ENCODE results near the gene MRS2. TPM values are rescaled to one million over a fixed set of nuclear protein-coding genes. Genes with fewer than 3 reads are reported as not detected.
"Not testable (repeated sequence)": the region's sequence is repeated elsewhere in the genome, so short reads cannot be mapped to it uniquely, and the experiment has no call there.

The MRS2 gene
- total RNA-seq, 1 experiment from 2014 or later = 19.8 TPM

GRCh38 chr6:24381476-24382219 is 21.1 kb upstream of the MRS2 start:
- H3K79me2 ChIP-seq (ENCODE audit: low read length) = no peaks in the 10 kb centered on the region
- no peak overlapping the region; the same call in 1 of the 2 replicates for H3K27ac ChIP-seq (ENCODE audit: low read length)
- H4K20me1 ChIP-seq (ENCODE audit: low read length) = no peaks in the 10 kb centered on the region
- no peak overlapping the region for H2AFZ ChIP-seq (ENCODE audit: low read length)
- no peaks in the 10 kb centered on the region for H3K36me3 ChIP-seq (ENCODE audit: low read depth, low read length)
- H3K27me3 ChIP-seq (ENCODE audit: low read length) = no peaks in the 10 kb centered on the region
- H3K4me1 ChIP-seq (ENCODE audit: insufficient read depth, low read length) = peaks cover 18% of the 10 kb centered on the region
- intact Hi-C loops (cut with micrococcal nuclease) = loop anchor here (2.0 to 10.0 kb wide), 3 partner anchors 13 to 317 kb away; no protein-coding TSS in a partner anchor
- TSS peak; percentile 57 for BruUV-seq (replicated peaks)
- no peak overlapping the region; the same call in 1 of the 2 replicates for H3K4me3 ChIP-seq (ENCODE audit: low read length)
- POLR2A ChIA-PET (ENCODE audit: unreplicated experiment) = no interaction called here
- no peaks in the 10 kb centered on the region for H3F3A ChIP-seq (ENCODE audit: low read length, unreplicated experiment)
- H3K9ac ChIP-seq (ENCODE audit: low read length) = no peak overlapping the region
- no peak for DNase-seq
- H3K4me2 ChIP-seq (ENCODE audit: low read length) = peak overlapping the region; percentile 64
- TF ChIP-seq EZH2 (IDR thresholded peaks at IDR 0.05; ENCODE audit: low read length, unreplicated experiment) (no peak), EZH2phosphoT487 (IDR thresholded peaks at IDR 0.05; ENCODE audit: borderline replicate concordance, low read length) (no peak), CTCF (conservative IDR thresholded peaks at IDR 0.05; ENCODE audit: low read depth, low read length) (no peak)
- H3K9me3 ChIP-seq (ENCODE audit: low read length) = no peaks in the 10 kb centered on the region
- CTCF ChIA-PET = no interaction called here
- peak; percentile 35 for ATAC-seq
- H3K9me2 ChIP-seq (replicated peaks; ENCODE audit: low read length) = no peaks in the 10 kb centered on the region

- DNase-seq = peak; percentile 68
These were observed 20.6 kb upstream of the MRS2 start for GRCh38 chr6:24382220-24382540.

GRCh38 chr6:24382891-24383494 is 19.7 kb upstream of the MRS2 start:
- Histone ChIP-seq H3K4me1 (ENCODE audit: insufficient read depth, low read length) (peaks cover 18% of the 10 kb centered on the region), H3K27ac (ENCODE audit: low read length) (peak overlapping the region; percentile 8; the same call in 1 of the 2 replicates), H3K4me2 (ENCODE audit: low read length) (peak overlapping the region; percentile 64)
- CTCF ChIA-PET; H2AFZ ChIP-seq (ENCODE audit: low read length); H3K27me3 ChIP-seq (ENCODE audit: low read length); H3F3A ChIP-seq (ENCODE audit: low read length, unreplicated experiment); BruUV-seq (replicated peaks); H3K36me3 ChIP-seq (ENCODE audit: low read depth, low read length); H3K79me2 ChIP-seq (ENCODE audit: low read length); DNase-seq; H4K20me1 ChIP-seq (ENCODE audit: low read length); H3K9me2 ChIP-seq (replicated peaks; ENCODE audit: low read length); H3K4me3 ChIP-seq (ENCODE audit: low read length); H3K9me3 ChIP-seq (ENCODE audit: low read length); POLR2A ChIA-PET (ENCODE audit: unreplicated experiment); H3K9ac ChIP-seq (ENCODE audit: low read length); ATAC-seq: not testable (repeated sequence)
- intact Hi-C loops (cut with micrococcal nuclease) = loop anchor here (2.0 to 10.0 kb wide), 3 partner anchors 14 to 318 kb away; no protein-coding TSS in a partner anchor

More at GRCh38 chr6:24382220-24382540, 20.6 kb upstream of the MRS2 start:
- Histone ChIP-seq H3K36me3 (ENCODE audit: low read depth, low read length) (no peaks in the 10 kb centered on the region), H3K79me2 (ENCODE audit: low read length) (no peaks in the 10 kb centered on the region), H3K4me2 (ENCODE audit: low read length) (peak overlapping the region; percentile 64), H3K4me3 (ENCODE audit: low read length) (no peak overlapping the region; the same call in 1 of the 2 replicates), H3K4me1 (ENCODE audit: insufficient read depth, low read length) (peaks cover 18% of the 10 kb centered on the region), H3F3A (ENCODE audit: low read length, unreplicated experiment) (no peaks in the 10 kb centered on the region), H2AFZ (ENCODE audit: low read length) (no peak overlapping the region), H4K20me1 (ENCODE audit: low read length) (no peaks in the 10 kb centered on the region), H3K9ac (ENCODE audit: low read length) (no peak overlapping the region), H3K27ac (ENCODE audit: low read length) (peak overlapping the region; percentile 8; the same call in 1 of the 2 replicates), H3K27me3 (ENCODE audit: low read length) (no peaks in the 10 kb centered on the region), H3K9me2 (replicated peaks; ENCODE audit: low read length) (no peaks in the 10 kb centered on the region), H3K9me3 (ENCODE audit: low read length) (no peaks in the 10 kb centered on the region)
- peak; percentile 92 for ATAC-seq
- BruUV-seq (replicated peaks) = no TSS peak
- ChIA-PET CTCF (interaction anchor here (0.6 kb wide), 1 partner anchor 1503 kb away, joined by 3 read pairs; no protein-coding TSS in a partner anchor), POLR2A (ENCODE audit: unreplicated experiment) (no interaction called here)
- intact Hi-C loops (cut with micrococcal nuclease) = loop anchor here (2.0 to 10.0 kb wide), 3 partner anchors 13 to 317 kb away; no protein-coding TSS in a partner anchor
- TF ChIP-seq EZH2phosphoT487 (IDR thresholded peaks at IDR 0.05; ENCODE audit: borderline replicate concordance, low read length) (no peak), CTCF (conservative IDR thresholded peaks at IDR 0.05; ENCODE audit: low read depth, low read length) (no peak), EZH2 (IDR thresholded peaks at IDR 0.05; ENCODE audit: low read length, unreplicated experiment) (no peak)

GRCh38 chr6:24384369-24385130 is 18.2 kb upstream of the MRS2 start:
- H3K27ac ChIP-seq (ENCODE audit: low read length); H3K4me2 ChIP-seq (ENCODE audit: low read length); H3K9ac ChIP-seq (ENCODE audit: low read length); H2AFZ ChIP-seq (ENCODE audit: low read length); H3K9me3 ChIP-seq (ENCODE audit: low read length); H3K9me2 ChIP-seq (replicated peaks; ENCODE audit: low read length); POLR2A ChIA-PET (ENCODE audit: unreplicated experiment); ATAC-seq; BruUV-seq (replicated peaks); H3K4me3 ChIP-seq (ENCODE audit: low read length); H4K20me1 ChIP-seq (ENCODE audit: low read length); H3K36me3 ChIP-seq (ENCODE audit: low read depth, low read length); DNase-seq; H3K27me3 ChIP-seq (ENCODE audit: low read length); H3K79me2 ChIP-seq (ENCODE audit: low read length); H3F3A ChIP-seq (ENCODE audit: low read length, unreplicated experiment): not testable (repeated sequence)
- H3K4me1 ChIP-seq (ENCODE audit: insufficient read depth, low read length) = peaks cover 18% of the 10 kb centered on the region
- CTCF ChIA-PET = interaction anchor here (1.9 kb wide), 1 partner anchor 101 kb away, joined by 6 read pairs; no protein-coding TSS in a partner anchor
- intact Hi-C loops (cut with micrococcal nuclease) = loop anchor here (10.0 kb wide), 1 partner anchor 320 kb away; no protein-coding TSS in a partner anchor
